Activated CD4-positive, CD25-positive, alpha-beta regulatory T cell treated with anti-CD3 and anti-CD28 coated beads, Interleukin-2, amount 50 U/mL, for 72 hours (primary cell): Measurements from ENCODE around the gene TOM1L2.
"Not testable (repeated sequence)": the region's sequence is repeated elsewhere in the genome, so short reads cannot be mapped to it uniquely, and the experiment has no call there.

ENCODE experiments used
- DNase-seq: peaks from one replicate; pipeline ENCODE4 v3.0.0; 2021

The TOM1L2 gene

DNA sequence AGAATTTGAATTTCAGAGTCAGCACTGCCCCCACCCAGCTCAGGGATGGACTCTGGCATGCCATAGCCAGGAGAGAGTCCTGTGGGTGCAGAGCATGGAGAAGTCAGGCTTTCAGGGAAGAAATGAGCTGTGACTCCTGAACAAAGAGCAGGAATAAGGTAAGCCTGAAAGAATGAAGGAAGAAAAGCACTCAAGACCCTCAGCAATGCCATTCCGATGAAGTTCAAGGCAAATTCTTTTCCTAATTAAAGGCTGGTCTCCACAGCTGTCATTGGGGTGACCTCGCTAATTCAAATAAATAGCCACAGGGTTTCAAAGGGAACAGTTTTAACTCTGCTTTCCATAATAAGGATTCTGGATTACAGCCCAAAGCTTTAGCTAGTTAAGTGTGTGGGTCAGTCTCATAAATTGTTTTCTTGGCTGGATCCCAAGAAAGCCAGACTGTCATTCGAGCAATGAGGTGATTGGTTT, 31.7 kb downstream of the TOM1L2 start:
- no peak for DNase-seq

- DNase-seq: not testable (repeated sequence)
Observed at GRCh38 chr17:17939941-17940340, 32.3 kb downstream of the TOM1L2 start.

GRCh38 chr17:17938388-17939107, 33.7 kb downstream of the TOM1L2 start:
- DNase-seq: no peak

- DNase-seq: no peak
Observed at GRCh38 chr17:17937958-17938357, 34.2 kb downstream of the TOM1L2 start.

GRCh38 chr17:17937201-17937853, 34.9 kb downstream of the TOM1L2 start:
- no peak for DNase-seq

GRCh38 chr17:17935321-17936271, 36.6 kb downstream of the TOM1L2 start:
- no peak for DNase-seq

GRCh38 chr17:17934806-17935205, 37.4 kb downstream of the TOM1L2 start:
- DNase-seq: no peak

DNA sequence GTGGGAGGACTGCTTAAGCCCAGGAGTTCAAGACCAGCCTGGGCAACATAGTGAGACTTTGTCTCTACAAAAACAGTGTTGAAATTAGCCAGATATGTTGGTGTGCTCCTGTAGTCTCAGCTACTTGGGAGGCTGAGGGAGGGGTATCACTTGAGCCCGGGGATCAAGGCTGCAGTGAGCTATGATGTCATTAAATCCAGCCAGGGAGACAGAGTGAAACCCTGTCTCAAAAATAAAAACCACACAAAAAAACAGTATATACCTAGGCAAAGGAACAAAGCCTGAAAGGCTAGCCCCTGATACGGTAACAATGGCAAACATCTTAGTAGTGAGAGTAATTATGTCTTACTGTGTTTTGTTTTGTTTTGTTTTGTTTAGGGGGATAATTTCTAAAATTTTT, 38.0 kb downstream of the TOM1L2 start:
- no peak for DNase-seq

GRCh38 chr17:17933775-17934174, 38.4 kb downstream of the TOM1L2 start:
- no peak for DNase-seq

DNA sequence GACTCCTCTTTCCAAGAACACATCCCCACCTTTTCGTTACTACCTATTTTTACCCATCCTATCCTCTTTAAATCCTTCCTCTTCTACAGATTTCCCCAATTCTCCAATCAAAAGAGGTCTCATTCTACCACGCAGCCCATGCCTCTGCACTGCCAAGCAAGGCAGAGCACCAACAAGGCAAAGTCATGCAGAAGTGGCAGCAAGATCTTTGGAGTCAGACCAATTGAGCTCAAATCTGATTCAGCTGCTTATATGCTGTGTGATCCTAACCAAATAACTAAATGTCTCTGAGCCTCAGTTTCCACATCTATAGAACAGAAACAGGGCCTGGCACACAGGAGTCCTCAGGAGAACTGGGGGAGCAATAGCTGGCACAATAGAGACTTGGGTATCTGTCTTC, 41.0 kb downstream of the TOM1L2 start:
- DNase-seq: no peak

DNA sequence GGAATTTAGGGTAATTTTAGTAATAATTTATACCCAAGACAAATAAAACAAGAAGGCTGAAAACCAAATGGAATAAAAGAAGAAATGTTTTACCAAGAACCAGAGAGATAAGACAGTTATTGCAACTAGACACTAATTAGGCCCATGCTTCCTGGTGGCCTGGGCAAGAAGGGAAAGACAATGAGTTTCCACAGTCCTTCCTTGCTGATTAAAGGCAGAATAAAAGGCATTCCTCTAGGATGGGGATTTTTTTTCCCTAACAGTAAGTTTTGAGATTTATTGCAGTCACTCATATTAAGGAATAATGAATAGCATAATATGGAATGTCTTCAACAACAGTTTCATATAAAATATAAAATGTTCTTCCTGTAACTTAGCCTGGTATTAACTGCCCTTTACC, 41.5 kb downstream of the TOM1L2 start:
- DNase-seq: no peak

- DNase-seq: no peak
Observed at GRCh38 chr17:17929655-17930380, 42.4 kb downstream of the TOM1L2 start.

- no peak for DNase-seq
Observed at GRCh38 chr17:17928398-17929287, 43.6 kb downstream of the TOM1L2 start.

DNA sequence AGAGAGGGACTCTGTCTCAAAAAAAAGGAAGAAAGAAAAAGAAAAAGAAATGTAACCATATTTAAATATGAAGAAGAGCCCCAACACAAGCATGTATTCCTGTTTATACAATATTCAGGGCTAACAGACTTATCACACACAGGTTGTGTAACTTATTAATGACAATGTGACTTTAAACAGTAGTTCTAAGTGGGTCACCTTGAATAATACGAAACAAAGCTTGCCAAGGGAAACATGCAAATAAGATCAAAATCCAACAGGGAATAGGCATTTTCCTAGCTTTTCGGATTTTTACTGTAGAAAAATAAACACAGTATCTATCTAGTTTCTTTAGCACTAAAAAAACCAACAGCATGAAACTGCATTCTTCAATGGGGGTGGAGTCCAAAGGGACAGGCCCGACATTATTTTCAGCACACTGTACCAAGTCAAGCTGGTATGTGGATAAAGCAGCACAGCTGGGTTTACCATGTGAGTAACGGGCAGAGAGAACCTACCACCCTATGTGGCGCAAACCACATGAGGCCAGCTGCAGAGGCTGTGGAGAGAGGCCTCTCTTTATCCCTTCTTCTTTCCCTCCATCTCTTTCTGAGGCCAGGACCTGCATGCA, 45.3 kb downstream of the TOM1L2 start:
- DNase-seq: no peak

DNA sequence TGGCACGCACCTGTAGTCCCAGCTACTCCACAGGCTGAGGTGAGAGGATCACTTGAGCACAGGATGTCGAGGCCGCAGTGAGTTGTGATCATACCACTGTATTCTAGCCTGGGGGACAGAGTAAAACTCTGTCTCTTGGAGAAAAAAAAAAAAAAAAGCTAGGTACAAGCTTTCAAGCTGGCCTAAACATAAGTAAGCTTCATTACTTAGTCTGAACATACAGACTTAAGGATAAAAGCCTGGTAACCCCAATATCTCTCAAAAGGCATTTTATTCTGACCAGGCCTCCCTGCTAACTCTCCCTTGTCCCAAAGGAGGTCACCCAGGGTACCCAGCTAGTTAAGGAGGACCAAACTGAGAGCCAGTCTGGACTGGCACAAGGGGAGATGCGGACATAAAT, 46.2 kb downstream of the TOM1L2 start:
- DNase-seq: no peak

GRCh38 chr17:17924857-17925250, 47.3 kb downstream of the TOM1L2 start:
- no peak for DNase-seq

- DNase-seq: no peak
Observed at GRCh38 chr17:17924131-17924856, 47.9 kb downstream of the TOM1L2 start.

- no peak for DNase-seq
Observed at GRCh38 chr17:17922070-17922614, 50.1 kb downstream of the TOM1L2 start.

DNA sequence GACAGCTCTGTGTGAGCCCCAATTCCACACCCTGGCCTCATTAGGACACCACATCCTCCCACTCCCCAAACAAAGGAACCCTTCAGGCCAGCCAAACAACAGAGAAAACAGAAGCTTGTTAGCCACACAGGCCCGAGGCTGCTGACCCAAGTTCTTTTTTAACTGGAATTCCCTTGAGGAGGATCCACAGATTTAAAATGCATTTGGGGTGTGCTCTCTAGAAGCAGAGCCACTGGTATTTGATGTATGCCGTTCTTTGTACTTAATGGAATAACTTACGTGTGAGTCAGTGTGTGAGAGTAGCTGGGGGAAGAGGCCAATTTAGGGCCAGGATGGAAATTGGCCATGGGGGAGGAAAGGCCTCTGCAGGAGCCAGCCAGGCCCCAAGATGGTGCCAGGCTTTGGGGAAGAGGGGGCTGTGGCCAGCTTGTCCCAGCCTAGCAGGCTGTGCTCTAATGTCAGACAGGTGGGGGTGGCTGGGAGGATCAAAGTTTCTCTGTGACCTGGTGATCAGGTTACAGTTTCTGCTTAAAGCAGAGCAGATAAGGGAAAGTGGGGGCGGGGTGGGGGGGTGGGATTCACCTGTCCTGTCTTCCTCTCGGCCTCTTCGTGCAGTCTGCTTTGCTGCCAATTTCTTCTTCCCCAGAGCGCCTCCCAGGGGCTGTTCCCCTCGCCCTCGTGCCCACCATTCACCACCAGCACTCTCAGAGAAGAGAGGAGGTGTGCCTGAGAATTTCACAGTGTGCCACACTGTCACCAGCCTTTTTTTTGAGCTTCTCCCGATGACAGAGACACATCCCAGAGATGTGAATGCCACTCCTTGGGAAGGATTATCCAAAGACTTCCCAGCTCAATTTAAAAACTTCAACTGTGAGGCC, 50.8 kb downstream of the TOM1L2 start:
- no peak for DNase-seq
